HCT116 (cell line): ENCODE measurements around the gene KAZN. TPM values are rescaled to one million over a fixed set of nuclear protein-coding genes. Genes with fewer than 3 reads are reported as not detected.

ENCODE experiments used
- ATAC-seq: fragments of 200-7000 bp; cut with Tn5 transposase; 2 replicates; pipeline ENCODE4 v1.9.1; 2020; ENCODE audit warnings: mild to moderate bottlenecking, moderate library complexity
- BruUV-seq: library from RNA; stranded (reverse); fragments of 400-500 nt; replicated peaks from 2 replicates; lab custom pipeline; 2021; lab: Mats Ljungman, UMichigan
- CTCF ChIA-PET: fragments of 300-600 bp; sonication (Branson Sonifier 250); formaldehyde crosslinking; loops from one replicate; lab custom pipeline; 2021; ENCODE audit warnings: antibody characterized with exemption; lab: Charles Lee
- POLR2A ChIA-PET: fragments of 300-600, 350-600 bp; sonication (Branson Sonifier 250); formaldehyde crosslinking; loops from one replicate; lab custom pipeline; 2021; ENCODE audit warnings: antibody characterized with exemption; lab: Charles Lee
- RAD21 ChIA-PET, 2 experiments: fragments of 300-600 bp; sonication (Branson Sonifier 250); formaldehyde crosslinking; loops; one replicate each; lab custom pipeline; 2023; ENCODE audit warnings: low total read pairs in 2 of 2; ENCODE audit not compliant: uncharacterized antibody in 2 of 2, unreplicated experiment in 2 of 2, low non-redundant PET in 1 of 2; lab: Charles Lee
- DNase-seq: peaks from one replicate; pipeline ENCODE4 v3.0.0-alpha.2; 2010; ENCODE audit warnings: low read depth, low spot score
- H2AFZ ChIP-seq: fragments of 200-600 bp; shearing (Covaris generic), sonication (generic); 2 replicates; pipeline ENCODE4 v1.6.1; 2017; ENCODE audit warnings: low read depth, mixed run types, mixed read lengths, antibody characterized with exemption, low read length; ENCODE audit not compliant: poor library complexity, severe bottlenecking
- H3K27ac ChIP-seq: 2 replicates; pipeline ENCODE4 v1.5.1; 2012; ENCODE audit warnings: low read depth, low read length
- H3K27me3 ChIP-seq: fragments of 200-600 bp; sonication (generic); 2 replicates; pipeline ENCODE4 v1.6.1; 2016; ENCODE audit warnings: mixed run types, low read length, mixed read lengths; ENCODE audit not compliant: insufficient read depth
- H3K36me3 ChIP-seq, 2 experiments: fragments of 200-500 bp in 1 of 2; fragments of 200-600 bp in 1 of 2; sonication (Bioruptor generic) in 1 of 2; sonication (generic) in 1 of 2; 2 replicates each; pipeline versions ENCODE4 v1.5.1 to v1.6.1; 2014 to 2016; ENCODE audit warnings: low read length in 2 of 2, inconsistent platforms in 1 of 2, mixed read lengths in 1 of 2, mixed run types in 1 of 2; ENCODE audit not compliant: insufficient read depth in 2 of 2, control insufficient read depth in 1 of 2
- H3K4me1 ChIP-seq, 2 experiments: fragments of 200-600 bp in 1 of 2; sonication (generic) in 1 of 2; 2 replicates each; pipeline versions ENCODE4 v1.5.1 to v1.6.1; 2012 to 2017; ENCODE audit warnings: low read length in 2 of 2, inconsistent platforms in 1 of 2, mild to moderate bottlenecking in 1 of 2, mixed read lengths in 1 of 2, mixed run types in 1 of 2, moderate library complexity in 1 of 2; ENCODE audit not compliant: insufficient read depth in 2 of 2, control insufficient read depth in 1 of 2
- H3K4me2 ChIP-seq: fragments of 200-600 bp; sonication (generic); 2 replicates; pipeline ENCODE4 v1.6.1; 2017; ENCODE audit warnings: mixed run types, low read length, mixed read lengths
- H3K4me3 ChIP-seq, 2 experiments: fragments of 200-600 bp in 1 of 2; sonication (generic) in 1 of 2; replicated peaks in 1 of 2; 2 replicates each; pipeline ENCODE4 v1.5.1; 2011 to 2016; ENCODE audit warnings: low read length in 2 of 2, control low read depth in 1 of 2, low read depth in 1 of 2, mild to moderate bottlenecking in 1 of 2, mixed read lengths in 1 of 2, mixed run types in 1 of 2
- H3K79me2 ChIP-seq: fragments of 200-600 bp; sonication (generic); 2 replicates; pipeline ENCODE4 v1.6.1; 2017; ENCODE audit warnings: mild to moderate bottlenecking, mixed run types, low read length, moderate library complexity, mixed read lengths; ENCODE audit not compliant: insufficient read depth
- H3K9ac ChIP-seq: fragments of 200-600 bp; sonication (generic); 2 replicates; pipeline ENCODE4 v1.6.1; 2016; ENCODE audit warnings: low read length, mixed read lengths
- H3K9me2 ChIP-seq: fragments of 200-600 bp; sonication (generic), shearing (Covaris generic); 2 replicates; pipeline ENCODE4 v1.6.1; 2017; ENCODE audit warnings: mixed run types, mild to moderate bottlenecking, moderate library complexity; ENCODE audit not compliant: insufficient read depth
- H3K9me3 ChIP-seq, 2 experiments: fragments of 200-500 bp in 1 of 2; fragments of 200-600 bp in 1 of 2; sonication (Bioruptor generic) in 1 of 2; sonication (generic) in 1 of 2; 2 replicates each; pipeline ENCODE4 v1.6.1; 2014 to 2017; ENCODE audit warnings: low read length in 2 of 2, mixed read lengths in 2 of 2, inconsistent platforms in 1 of 2, low read depth in 1 of 2, mild to moderate bottlenecking in 1 of 2, mixed run types in 1 of 2, moderate library complexity in 1 of 2; ENCODE audit not compliant: control insufficient read depth in 1 of 2, insufficient read depth in 1 of 2
- H4K20me1 ChIP-seq: fragments of 200-600 bp; sonication (generic), shearing (Covaris generic); 2 replicates; pipeline ENCODE4 v1.6.1; 2017; ENCODE audit warnings: mixed run types, mild to moderate bottlenecking, moderate library complexity; ENCODE audit not compliant: insufficient read depth
- ATF3 ChIP-seq: IDR thresholded peaks from 2 replicates; pipeline ENCODE4 v1.6.1; 2012
- CBX3 ChIP-seq: IDR thresholded peaks from 2 replicates; pipeline ENCODE4 v1.6.1; 2012; ENCODE audit warnings: low read depth
- CEBPB ChIP-seq: IDR thresholded peaks from 2 replicates; pipeline ENCODE4 v1.6.1; 2012; ENCODE audit warnings: low read depth
- CTCF ChIP-seq, 3 experiments: fragments of 200-600 bp in 1 of 3; sonication (generic) in 1 of 3; IDR thresholded peaks in 2 of 3; conservative IDR thresholded peaks in 1 of 3; 2 replicates each; pipeline ENCODE4 v1.5.1; 2012 to 2017; ENCODE audit warnings: low read depth in 2 of 3, low read length in 2 of 3, antibody characterized with exemption in 1 of 3, borderline replicate concordance in 1 of 3, control low read depth in 1 of 3, mild to moderate bottlenecking in 1 of 3, mixed read lengths in 1 of 3, mixed run types in 1 of 3, moderate library complexity in 1 of 3; ENCODE audit not compliant: insufficient read depth in 1 of 3
- EZH2 ChIP-seq: fragments of 200-600 bp; sonication (generic); IDR thresholded peaks from 2 replicates; pipeline ENCODE4 v1.6.1; 2017; ENCODE audit warnings: antibody characterized with exemption, mixed run types
- EZH2phosphoT487 ChIP-seq: fragments of 200-600 bp; IDR thresholded peaks from 2 replicates; pipeline ENCODE4 v1.6.1; 2018; ENCODE audit warnings: antibody characterized with exemption, borderline replicate concordance
- FOSL1 ChIP-seq: IDR thresholded peaks from 2 replicates; pipeline ENCODE4 v1.6.1; 2012; ENCODE audit warnings: low read depth
- JUND ChIP-seq: IDR thresholded peaks from 2 replicates; pipeline ENCODE4 v1.6.1; 2012
- MAX ChIP-seq: IDR thresholded peaks from 2 replicates; pipeline ENCODE4 v1.6.1; 2012
- POLR2A ChIP-seq: IDR thresholded peaks from 2 replicates; pipeline ENCODE4 v1.7.0; 2011; ENCODE audit warnings: borderline replicate concordance; ENCODE audit not compliant: insufficient read depth, insufficient read length; ENCODE audit errors: extremely low read depth
- POLR2AphosphoS5 ChIP-seq: IDR thresholded peaks from 2 replicates; pipeline ENCODE4 v1.6.1; 2011; ENCODE audit warnings: mild to moderate bottlenecking, low read depth, low read length, moderate library complexity
- RAD21 ChIP-seq: IDR thresholded peaks from 2 replicates; pipeline ENCODE4 v1.6.1; 2012; ENCODE audit warnings: low read depth, mild to moderate bottlenecking
- REST ChIP-seq: IDR thresholded peaks from 2 replicates; pipeline ENCODE4 v1.6.1; 2012; ENCODE audit warnings: low read depth
- SIN3A ChIP-seq: IDR thresholded peaks from 2 replicates; pipeline ENCODE4 v1.6.1; 2012; ENCODE audit warnings: low read depth
- TCF7L2 ChIP-seq: IDR thresholded peaks from 2 replicates; pipeline ENCODE4 v1.7.0; 2011; ENCODE audit warnings: borderline replicate concordance, inconsistent platforms; ENCODE audit not compliant: insufficient read depth, insufficient read length; ENCODE audit errors: extremely low read depth
- YY1 ChIP-seq: IDR thresholded peaks from 2 replicates; pipeline ENCODE4 v1.6.1; 2011; ENCODE audit warnings: low read length, low read depth, moderate library complexity, mild to moderate bottlenecking; ENCODE audit not compliant: insufficient replicate concordance; ENCODE audit errors: extremely low read depth
- ZNF274 ChIP-seq: fragments of 200-500 bp; sonication (Bioruptor generic); IDR thresholded peaks from 2 replicates; pipeline ENCODE4 v1.6.1; 2014; ENCODE audit warnings: mild to moderate bottlenecking, low read depth, low read length, inconsistent platforms
- intact Hi-C: fragments of 100-400 bp; cut with micrococcal nuclease; formaldehyde crosslinking; loops from 2 replicates; pipeline ENCODE4 v1.10.0; 2022
- total RNA-seq: library from RNA; stranded (reverse); gene quantifications from one replicate; pipeline ENCODE4 v1.2.1, GENCODE V29; 2021; ENCODE audit not compliant: unreplicated experiment

The KAZN gene
- total RNA-seq, 1 experiment from 2014 or later = 13.4 TPM

- H3K4me1 ChIP-seq = peaks cover 8 to 12% of the 10 kb centered on the region in 2 experiments
- TF ChIP-seq MAX (no peak), FOSL1 (no peak), POLR2A (no peak), YY1 (no peak), SIN3A (no peak), RAD21 (no peak), CTCF (IDR thresholded peaks at IDR 0.05 in 2 of 3, conservative IDR thresholded peaks at IDR 0.05 in 1 of 3; ENCODE audit: borderline replicate concordance in 1 of 3, insufficient read depth in 1 of 3, low read depth in 2 of 3, low read length in 2 of 3) (no peak), REST (no peak), POLR2AphosphoS5 (no peak), TCF7L2 (no peak), ATF3 (no peak), CEBPB (no peak), EZH2phosphoT487 (no peak), EZH2 (no peak), CBX3 (no peak), ZNF274 (no peak), JUND (no peak)
- TF ChIP-seq, all 23 proteins: peak for 0
- Histone ChIP-seq H3K79me2 (no peaks in the 10 kb centered on the region), H3K9me3 (no peaks in the 10 kb centered on the region), H2AFZ (no peak overlapping the region), H3K4me2 (no peak overlapping the region), H3K9ac (no peak overlapping the region), H3K9me2 (no peaks in the 10 kb centered on the region), H3K36me3 (no peaks in the 10 kb centered on the region), H3K4me3 (no peak overlapping the region), H3K27ac (no peak overlapping the region; the same call in 1 of the 2 replicates), H4K20me1 (no peaks in the 10 kb centered on the region), H3K27me3 (no peaks in the 10 kb centered on the region)
- no peak for ATAC-seq
- CTCF ChIA-PET = no interaction called here
- DNase-seq = no peak
- POLR2A ChIA-PET = no interaction called here
- BruUV-seq = no TSS peak
- intact Hi-C loops = no loop called here
- RAD21 ChIA-PET = no interaction called here
Observed at GRCh38 chr1:14980621-14981218, 382.2 kb downstream of the KAZN start.
